HepG2 (cell line): Measurements from ENCODE around the gene CDC40. TPM values are rescaled to one million over a fixed set of nuclear protein-coding genes. Genes with fewer than 3 reads are reported as not detected.

Experiments used
- ATAC-seq: fragments of 200-7000 bp; cut with Tn5 transposase; 3 replicates; pipeline ENCODE4 v1.9.1; 2020; ENCODE audit warnings: mild to moderate bottlenecking, moderate library complexity
- BruUV-seq: library from RNA; stranded (reverse); fragments of 400-500 nt; replicated peaks from 2 replicates; lab custom pipeline; 2021; lab: Mats Ljungman, UMichigan
- CTCF ChIA-PET: fragments of 300-600 bp; formaldehyde crosslinking; extraction: SDS; loops from one replicate; lab custom pipeline; 2021; ENCODE audit warnings: low total read pairs, inconsistent platforms, low intra/inter-chr PET ratio; lab: Yijun Ruan, JAX
- POLR2A ChIA-PET: fragments of 350-600 bp; sonication (Branson Sonifier 250); formaldehyde crosslinking; loops from one replicate; lab custom pipeline; 2020; ENCODE audit warnings: antibody characterized with exemption, inconsistent platforms; lab: Yijun Ruan, JAX
- DNase-seq: peaks from one replicate; pipeline ENCODE4 v3.0.0-alpha.2; 2015; ENCODE audit warnings: low spot score
- FAIRE-seq: peaks from 3 replicates; lab custom pipeline; 2011; peaks lifted over from hg19 to GRCh38; lab: Jason Lieb, UNC
- H2AFZ ChIP-seq: one replicate; pipeline ENCODE4 v1.6.1; 2011; ENCODE audit warnings: low read length, inconsistent platforms
- H3K27ac ChIP-seq: fragments of 300-600 bp; 3 replicates; pipeline ENCODE4 v1.8.0; 2011; ENCODE audit warnings: mixed run types, mild to moderate bottlenecking, mixed read lengths, low read length, inconsistent platforms; ENCODE audit not compliant: insufficient read depth; ENCODE audit errors: extremely low read length
- H3K27me3 ChIP-seq, 2 experiments: fragments of 200-600 bp in 1 of 2; 2 replicates in 1 of 2; 3 replicates in 1 of 2; pipeline versions ENCODE4 v1.6.0 to v1.8.0; 2011; ENCODE audit warnings: low read length in 2 of 2, mild to moderate bottlenecking in 2 of 2, moderate library complexity in 2 of 2, inconsistent platforms in 1 of 2; ENCODE audit not compliant: insufficient read depth in 2 of 2, control insufficient read depth in 1 of 2
- H3K36me3 ChIP-seq, 2 experiments: fragments of 200-600 bp in 1 of 2; replicated peaks in 1 of 2; 2 replicates in 1 of 2; 3 replicates in 1 of 2; pipeline versions ENCODE4 v1.5.1 to v1.8.0; 2011; ENCODE audit warnings: low read length in 2 of 2, inconsistent platforms in 1 of 2; ENCODE audit not compliant: insufficient read depth in 2 of 2, control insufficient read depth in 1 of 2
- H3K4me1 ChIP-seq: 2 replicates; pipeline ENCODE4 v1.5.1; 2012; ENCODE audit warnings: low read length, inconsistent platforms; ENCODE audit not compliant: insufficient read depth
- H3K4me2 ChIP-seq: 2 replicates; pipeline ENCODE4 v1.6.0; 2011; ENCODE audit warnings: low read depth, low read length, inconsistent platforms
- H3K4me3 ChIP-seq, 3 experiments: fragments of 200-600 bp in 1 of 3; sonication (generic), shearing (Covaris generic) in 1 of 3; replicated peaks in 1 of 3; 2 replicates each; pipeline ENCODE4 v1.5.1; 2011 to 2016; ENCODE audit warnings: low read length in 3 of 3, inconsistent platforms in 2 of 3, low read depth in 2 of 3, mild to moderate bottlenecking in 2 of 3, control low read depth in 1 of 3, mixed read lengths in 1 of 3; ENCODE audit not compliant: insufficient read depth in 1 of 3
- H3K79me2 ChIP-seq: one replicate; pipeline ENCODE4 v1.6.1; 2011; ENCODE audit warnings: low read length, inconsistent platforms; ENCODE audit not compliant: insufficient read depth
- H3K9ac ChIP-seq: 2 replicates; pipeline ENCODE4 v1.6.0; 2011; ENCODE audit warnings: mild to moderate bottlenecking, low read depth, low read length, inconsistent platforms; ENCODE audit not compliant: insufficient read depth
- H3K9me3 ChIP-seq: 2 replicates; pipeline ENCODE4 v1.5.1; 2012; ENCODE audit warnings: mild to moderate bottlenecking, low read length
- H4K20me1 ChIP-seq: 2 replicates; pipeline ENCODE4 v1.6.0; 2011; ENCODE audit warnings: inconsistent platforms, mild to moderate bottlenecking, low read length, moderate library complexity; ENCODE audit not compliant: insufficient read depth
- AGO2 ChIP-seq: fragments of 200-400 bp; formaldehyde crosslinking; optimal IDR thresholded peaks from 2 replicates; pipeline ENCODE3; 2017; ENCODE audit warnings: mild to moderate bottlenecking, low read depth, low read length, moderate library complexity
- ARNT ChIP-seq: fragments of 450-650 bp; IDR thresholded peaks from 2 replicates; pipeline ENCODE4 v1.6.1; 2017
- ATF4 ChIP-seq, 2 experiments: fragments of 450-650 bp in 1 of 2; sonication (generic) in 1 of 2; formaldehyde crosslinking; IDR thresholded peaks; 2 replicates each; pipeline versions ENCODE4 v1.5.0 to v1.8.0; 2020 to 2022; ENCODE audit warnings: mild to moderate bottlenecking in 1 of 2, missing genetic modification reagents in 1 of 2
- MIXL1 ChIP-seq: IDR thresholded peaks from 2 replicates; pipeline ENCODE4 v1.6.1; 2016
- XBP1 ChIP-seq: sonication (generic); formaldehyde crosslinking; IDR thresholded peaks from 2 replicates; pipeline ENCODE4 v1.5.0; 2020; ENCODE audit warnings: missing genetic modification reagents
- ZNF777 ChIP-seq: sonication (generic); formaldehyde crosslinking; IDR thresholded peaks from 2 replicates; pipeline ENCODE4 v1.4.0; 2020; ENCODE audit warnings: missing genetic modification reagents
- WGBS: methylation state at CpG from one replicate; pipeline ENCODE4 v1.1.6; 2017; ENCODE audit warnings: low lambda C conversion rate; 5-methylcytosine and 5-hydroxymethylcytosine counted together
- in situ Hi-C: cut with HindIII; loops from 2 replicates; pipeline ENCODE4 v1.10.0; 2017; ENCODE audit warnings: low pct_unique_long_range_greater_than_20kb; ENCODE audit not compliant: extremely low pct_ligation_motif_present
- intact Hi-C: fragments of 100-400 bp; cut with micrococcal nuclease; formaldehyde crosslinking; loops from one replicate; pipeline ENCODE4 v1.10.0; 2022; ENCODE audit not compliant: unreplicated experiment
- polyA plus RNA-seq, 8 experiments: library from polyadenylated mRNA; depleted of rRNA in 3 of 8; stranded (reverse) in 7 of 8; unstranded in 1 of 8; fragments of >200 nt; fragmentation: Illumina TruSeq in 4 of 8; extraction: Trizol in 4 of 8; gene quantifications; 2 replicates each; pipeline versions ENCODE4 v1.2.1 to v1.2.3, GENCODE V29; 2011 to 2016; ENCODE audit warnings: low read depth in 4 of 8, missing spikeins in 1 of 8, mixed read lengths in 1 of 8; ENCODE audit not compliant: insufficient read depth in 1 of 8
- total RNA-seq, 5 experiments: library from RNA; depleted of rRNA; stranded (reverse); fragments of >200 nt; fragmentation: Illumina TruSeq; extraction: Trizol; gene quantifications; 2 replicates each; pipeline ENCODE4 v1.2.3, GENCODE V29; 2016; ENCODE audit warnings: low read depth in 1 of 5
- TF ChIP-seq, protein P1 (sequence below): sonication (generic); formaldehyde crosslinking; IDR thresholded peaks from 2 replicates; pipeline ENCODE4 v1.5.0; 2020; ENCODE audit warnings: missing genetic modification reagents

Gene CDC40
- total and polyA plus RNA-seq, 2 of the 13 experiments (the other 11 are each of a cell fraction or from before 2014, with no cell fraction given): 11.4 to 21.5 TPM

- in situ Hi-C loops: no loop called here
- no peak for TF ChIP-seq ZNF777 (CRISPR knock-in tag)
- TF ChIP-seq AGO2: peak; percentile 27
- no peak for TF ChIP-seq MIXL1 (CRISPR knock-in tag)
- H3K4me3 ChIP-seq: no peak overlapping the region
- H3K4me2 ChIP-seq: no peak overlapping the region
- 100% methylated on average over 1 of the region's 9 CpGs for WGBS
- BruUV-seq: no TSS peak
- DNase-seq (no peak), FAIRE-seq (no peak), ATAC-seq (no peak)
- no peaks in the 10 kb centered on the region for H3K27me3 ChIP-seq
- H3K27ac ChIP-seq: no peak overlapping the region
- H2AFZ ChIP-seq: no peak overlapping the region
- intact Hi-C loops: no loop called here
- H3K36me3 ChIP-seq: peaks cover 0 to 3% of the 10 kb centered on the region in 2 experiments; a peak in 1 of 5 replicates
- POLR2A ChIA-PET: no interaction called here
- no peaks in the 10 kb centered on the region for H3K9me3 ChIP-seq
- H3K79me2 ChIP-seq: no peaks in the 10 kb centered on the region
- H4K20me1 ChIP-seq: no peaks in the 10 kb centered on the region
- CTCF ChIA-PET: no interaction called here
- H3K9ac ChIP-seq: no peak overlapping the region
- no peaks in the 10 kb centered on the region for H3K4me1 ChIP-seq
Observed at GRCh38 chr6:110139052-110139451, 41.2 kb upstream of the CDC40 start.

DNA sequence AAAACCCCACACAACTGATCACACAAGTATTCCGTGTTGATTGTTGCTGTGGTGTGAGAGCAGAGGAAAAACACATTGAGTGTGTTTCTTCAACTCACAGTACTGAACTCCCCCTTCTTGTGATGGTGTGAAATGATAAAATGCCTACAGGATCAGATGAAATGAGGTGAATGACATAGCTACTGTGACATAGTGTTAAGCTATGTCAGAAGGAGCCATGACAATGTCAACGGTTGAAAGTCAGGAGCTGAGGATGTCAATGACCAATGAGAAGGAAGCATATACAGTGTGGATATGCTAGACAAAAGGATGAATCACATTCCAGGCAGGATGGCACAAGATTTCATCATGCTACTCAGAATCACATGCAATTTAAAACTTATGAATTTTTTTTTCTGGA lies 39.6 kb upstream of the CDC40 start:
- in situ Hi-C loops: no loop called here
- no peak for FAIRE-seq

More for the DNA sequence above, 39.6 kb upstream of the CDC40 start:
- no TSS peak for BruUV-seq
- 75% methylated on average over 2 of the region's 2 CpGs for WGBS
- no peaks in the 10 kb centered on the region for H3K27me3 ChIP-seq
- POLR2A ChIA-PET: no interaction called here
- TF ChIP-seq, protein P1, sequence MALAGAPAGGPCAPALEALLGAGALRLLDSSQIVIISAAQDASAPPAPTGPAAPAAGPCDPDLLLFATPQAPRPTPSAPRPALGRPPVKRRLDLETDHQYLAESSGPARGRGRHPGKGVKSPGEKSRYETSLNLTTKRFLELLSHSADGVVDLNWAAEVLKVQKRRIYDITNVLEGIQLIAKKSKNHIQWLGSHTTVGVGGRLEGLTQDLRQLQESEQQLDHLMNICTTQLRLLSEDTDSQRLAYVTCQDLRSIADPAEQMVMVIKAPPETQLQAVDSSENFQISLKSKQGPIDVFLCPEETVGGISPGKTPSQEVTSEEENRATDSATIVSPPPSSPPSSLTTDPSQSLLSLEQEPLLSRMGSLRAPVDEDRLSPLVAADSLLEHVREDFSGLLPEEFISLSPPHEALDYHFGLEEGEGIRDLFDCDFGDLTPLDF (CRISPR knock-in tag): no peak
- TF ChIP-seq ARNT (no peak), XBP1 (no peak), ATF4 (CRISPR knock-in tag; IDR thresholded peaks at IDR 0.05) (0 out of 4 replicates have a peak, but pooled peaks of 1 of the 2 experiments have one; percentile 14)
- TF ChIP-seq, all 625 proteins: peak for 1
- Histone ChIP-seq H4K20me1 (no peaks in the 10 kb centered on the region), H3K27ac (no peak overlapping the region), H2AFZ (no peak overlapping the region), H3K4me3 (no peak overlapping the region), H3K9ac (no peak overlapping the region), H3K36me3 (peaks cover 0 to 3% of the 10 kb centered on the region in 2 experiments; a peak in 1 of 5 replicates), H3K9me3 (no peaks in the 10 kb centered on the region), H3K79me2 (no peaks in the 10 kb centered on the region), H3K4me1 (no peaks in the 10 kb centered on the region), H3K4me2 (no peak overlapping the region)
- DNase-seq (no peak), ATAC-seq (no peak)
- intact Hi-C loops: no loop called here
- CTCF ChIA-PET: no interaction called here
